Motor neuron (in vitro differentiated cells): Measurements from ENCODE around the gene BAZ1A. TPM values are rescaled to one million over a fixed set of nuclear protein-coding genes. Genes with fewer than 3 reads are reported as not detected.
A peak's percentile ranks its signal among the peaks of the same experiment; 100 is the strongest.

ENCODE experiments used
- ATAC-seq, 8 experiments: fragments of 200-7000 bp; cut with Tn5 transposase; replicated peaks in 6 of 8; 2 replicates each; pipeline ENCODE4 v1.8.0; 2021; ENCODE audit warnings: mild to moderate bottlenecking in 8 of 8, moderate library complexity in 8 of 8
- H3K27ac ChIP-seq, 2 donors: fragments of 250-450 bp; sonication (Bioruptor Pico); 2 replicates each; pipeline ENCODE4 v1.9.0; 2021; ENCODE audit warnings: antibody characterized with exemption in 2 of 2, mild to moderate bottlenecking in 2 of 2, moderate library complexity in 1 of 2
- H3K4me1 ChIP-seq, 2 donors: fragments of 250-450 bp; sonication (Bioruptor Pico); replicated peaks in 1 of 2; 2 replicates each; pipeline ENCODE4 v1.6.1; 2021; ENCODE audit warnings: antibody characterized with exemption in 2 of 2, mild to moderate bottlenecking in 2 of 2, moderate library complexity in 1 of 2
- H3K4me3 ChIP-seq, 5 donors: fragments of 250-450 bp; sonication (Bioruptor Pico); 2 replicates each; pipeline ENCODE4 v1.9.0; 2021; ENCODE audit warnings: antibody characterized with exemption in 5 of 5, mild to moderate bottlenecking in 5 of 5, moderate library complexity in 4 of 5
- WGBS, 10 experiments: fragments of 450-650 bp; shearing (Covaris generic); methylation state at CpG; one replicate each; pipeline ENCODE4 v1.0.0; 2022; 5-methylcytosine and 5-hydroxymethylcytosine counted together
- in situ Hi-C, 9 experiments: fragments of 400-800 bp; cut with MboI; loops; one replicate each; pipeline ENCODE4 v1.15.0; 2021; ENCODE audit warnings: low sequenced_read_pairs in 9 of 9, low pct_unique_long_range_greater_than_20kb in 2 of 9; ENCODE audit not compliant: unreplicated experiment in 9 of 9
- total RNA-seq, 8 experiments: library from RNA; unstranded; fragments of 300-600 nt; gene quantifications; 2 replicates each; pipeline versions ENCODE4 v1.2.3 to v1.2.4, GENCODE V29; 2022

The BAZ1A gene
- total RNA-seq, 8 experiments from 2014 or later: 11.7 to 76.6 (median 26.5) TPM

- peak; percentile 32 to 58 (median 56) for ATAC-seq
- WGBS, 10 experiments: 0% methylated on average over 3 to 10 of the region's 85 CpGs; no CpG with 5 or more reads in 5 of the 10 experiments
- in situ Hi-C loops: no loop called here
- H3K27ac ChIP-seq: peak overlapping the region; percentile 81 to 90
- H3K4me1 ChIP-seq: peaks cover 4 to 5% of the 10 kb centered on the region in 2 donors
- H3K4me3 ChIP-seq: peak overlapping the region; percentile 70 to 88 (median 81)
Measured at GRCh38 chr14:34874386-34875030, 652 bp downstream of the BAZ1A start.

GRCh38 chr14:34873589-34874385, 1.4 kb downstream of the BAZ1A start:
- Histone ChIP-seq H3K4me3 (peak overlapping the region; percentile 70 to 88 (median 81)), H3K27ac (peak overlapping the region; percentile 81 to 90), H3K4me1 (peaks cover 4 to 5% of the 10 kb centered on the region in 2 donors)
- in situ Hi-C loops: no loop called here
- 0% methylated on average over 2 to 13 of the region's 81 CpGs; no CpG with 5 or more reads in 8 of the 10 experiments for WGBS, 10 experiments
- ATAC-seq: peak; percentile 52 to 75 (median 72)

GRCh38 chr14:34872822-34873588, 2.2 kb downstream of the BAZ1A start:
- in situ Hi-C loops: no loop called here
- Histone ChIP-seq H3K27ac (peak overlapping the region; percentile 81 to 90), H3K4me3 (peak overlapping the region; percentile 70 to 88 (median 81)), H3K4me1 (peaks cover 4 to 5% of the 10 kb centered on the region in 2 donors)
- ATAC-seq: peak in 7 of 8 experiments; percentile 21 to 65 (median 61)
- 0 to 26% (median 5%) methylated on average over 1 to 16 of the region's 19 CpGs for WGBS, 10 experiments

GRCh38 chr14:34867199-34867598, 8.0 kb downstream of the BAZ1A start:
- Histone ChIP-seq H3K27ac (no peak overlapping the region), H3K4me1 (peaks cover under 1 to 3% of the 10 kb centered on the region in 2 donors), H3K4me3 (no peak overlapping the region)
- in situ Hi-C loops: no loop called here
- 70 to 100% (median 91%) methylated on average over 1 to 5 of the region's 5 CpGs; no CpG with 5 or more reads in 1 of the 10 experiments for WGBS, 10 experiments
- ATAC-seq: no peak

GRCh38 chr14:34865889-34866574, 9.1 kb downstream of the BAZ1A start:
- Histone ChIP-seq H3K4me1 (no peaks in the 10 kb centered on the region), H3K4me3 (no peak overlapping the region), H3K27ac (no peak overlapping the region)
- in situ Hi-C loops: no loop called here
- no peak for ATAC-seq
- 80 to 100% (median 97%) methylated on average over 2 to 9 of the region's 13 CpGs for WGBS, 10 experiments

- in situ Hi-C loops: no loop called here
- ATAC-seq: no peak
- Histone ChIP-seq H3K4me1 (no peaks in the 10 kb centered on the region), H3K4me3 (no peak overlapping the region), H3K27ac (no peak overlapping the region)
- 88 to 100% (median 100%) methylated on average over 1 of the region's 1 CpG; no CpG with 5 or more reads in 4 of the 10 experiments for WGBS, 10 experiments
Measured at GRCh38 chr14:34863844-34864243, 11.3 kb downstream of the BAZ1A start.

- Histone ChIP-seq H3K4me1 (no peaks in the 10 kb centered on the region), H3K27ac (no peak overlapping the region), H3K4me3 (no peak overlapping the region)
- 72 to 100% (median 94%) methylated on average over 1 to 2 of the region's 2 CpGs for WGBS, 10 experiments
- no peak for ATAC-seq
- in situ Hi-C loops: no loop called here
Measured at GRCh38 chr14:34858765-34859164, 16.4 kb downstream of the BAZ1A start.

- no peak for ATAC-seq
- Histone ChIP-seq H3K4me3 (no peak overlapping the region), H3K27ac (no peak overlapping the region), H3K4me1 (no peaks in the 10 kb centered on the region)
- 66 to 98% (median 96%) methylated on average over 5 to 7 of the region's 7 CpGs; no CpG with 5 or more reads in 1 of the 10 experiments for WGBS, 10 experiments
- in situ Hi-C loops: no loop called here
Measured at GRCh38 chr14:34857689-34858449, 17.3 kb downstream of the BAZ1A start.

- Histone ChIP-seq H3K27ac (no peak overlapping the region), H3K4me1 (no peaks in the 10 kb centered on the region), H3K4me3 (no peak overlapping the region)
- in situ Hi-C loops: no loop called here
- no peak for ATAC-seq
Measured at GRCh38 chr14:34853041-34853440, 22.1 kb downstream of the BAZ1A start.

GRCh38 chr14:34851395-34851794, 23.8 kb downstream of the BAZ1A start:
- Histone ChIP-seq H3K4me3 (no peak overlapping the region), H3K4me1 (no peaks in the 10 kb centered on the region), H3K27ac (no peak overlapping the region)
- no peak for ATAC-seq
- 10 to 77% (median 67%) methylated on average over 2 of the region's 2 CpGs; no CpG with 5 or more reads in 3 of the 10 experiments for WGBS, 10 experiments
- in situ Hi-C loops: no loop called here

- ATAC-seq: no peak
- in situ Hi-C loops: no loop called here
Measured at GRCh38 chr14:34845869-34846268, 29.3 kb downstream of the BAZ1A start.

GRCh38 chr14:34843011-34843554, 32.1 kb downstream of the BAZ1A start:
- Histone ChIP-seq H3K4me3 (no peak overlapping the region), H3K27ac (no peak overlapping the region), H3K4me1 (peaks cover 0 to 2% of the 10 kb centered on the region in 2 donors)
- 50 to 100% (median 85%) methylated on average over 1 to 3 of the region's 3 CpGs; no CpG with 5 or more reads in 2 of the 10 experiments for WGBS, 10 experiments
- peak; percentile 43 to 95 (median 70) for ATAC-seq
- in situ Hi-C loops: no loop called here

More at GRCh38 chr14:34845869-34846268, 29.3 kb downstream of the BAZ1A start:
- WGBS, 10 experiments: 63 to 100% (median 100%) methylated on average over 1 of the region's 1 CpG; no CpG with 5 or more reads in 4 of the 10 experiments
- Histone ChIP-seq H3K27ac (no peak overlapping the region), H3K4me1 (no peaks in the 10 kb centered on the region), H3K4me3 (no peak overlapping the region)
